Subcutaneous adipose tissue (tissue), 4 donors: ENCODE results near the gene LSM4. TPM values are rescaled to one million over a fixed set of nuclear protein-coding genes. Genes with fewer than 3 reads are reported as not detected.

ENCODE experiments used
- CTCF ChIP-seq: fragments of 450-650 bp; IDR thresholded peaks from one replicate; pipeline ENCODE4 v1.5.1; 2016; ENCODE audit warnings: low read depth, mild to moderate bottlenecking, control low read depth, antibody characterized with exemption, moderate library complexity
- total RNA-seq, 4 donors: library from RNA; depleted of rRNA; stranded (reverse); fragments of >200 nt; gene quantifications; one replicate each; pipeline ENCODE4 v1.1.0, GENCODE V29; 2016

The LSM4 gene
- total RNA-seq, 4 donors from 2014 or later, result 70.3 to 87.7 (median 81.4) TPM

GRCh38 chr19:18292810-18293641, 29.9 kb downstream of the LSM4 start:
- TF ChIP-seq CTCF, result no peak

GRCh38 chr19:18292462-18292809, 30.4 kb downstream of the LSM4 start:
- TF ChIP-seq CTCF, result no peak

- TF ChIP-seq CTCF, result no peak
Observed at GRCh38 chr19:18291590-18292461, 31.1 kb downstream of the LSM4 start.

GRCh38 chr19:18291019-18291524, 31.8 kb downstream of the LSM4 start:
- TF ChIP-seq CTCF, result no peak

- no peak for TF ChIP-seq CTCF
Observed at GRCh38 chr19:18290302-18291018, 32.4 kb downstream of the LSM4 start.

- TF ChIP-seq CTCF, result no peak
Observed at GRCh38 chr19:18289471-18290301, 33.2 kb downstream of the LSM4 start.
